ACC112 (cell line): ENCODE measurements around the gene GPR31.

Experiments
- H2AFZ ChIP-seq: fragments of 200-600 bp; sonication (generic); one replicate; pipeline ENCODE4 v1.6.0; 2017; ENCODE audit warnings: antibody characterized with exemption, low read length; ENCODE audit not compliant: unreplicated experiment
- H3K27ac ChIP-seq: fragments of 200-600 bp; sonication (generic); 2 replicates; pipeline ENCODE4 v1.5.1; 2014; ENCODE audit warnings: low read depth, mild to moderate bottlenecking, antibody characterized with exemption, low read length, moderate library complexity
- H3K27me3 ChIP-seq: fragments of 200-600 bp; sonication (generic); 2 replicates; pipeline ENCODE4 v1.6.1; 2014; ENCODE audit warnings: mild to moderate bottlenecking, antibody characterized with exemption, low read length, moderate library complexity, mixed read lengths; ENCODE audit not compliant: insufficient read depth
- H3K36me3 ChIP-seq: fragments of 200-600 bp; sonication (generic); 2 replicates; pipeline ENCODE4 v1.6.1; 2016; ENCODE audit warnings: mild to moderate bottlenecking, antibody characterized with exemption, low read length, moderate library complexity, mixed read lengths; ENCODE audit not compliant: insufficient read depth
- H3K4me1 ChIP-seq: fragments of 200-600 bp; sonication (generic); one replicate; pipeline ENCODE4 v1.6.1; 2016; ENCODE audit warnings: low read length, mixed read lengths; ENCODE audit not compliant: insufficient read depth, unreplicated experiment, control insufficient read depth
- H3K4me3 ChIP-seq: fragments of 200-600 bp; sonication (generic); 2 replicates; pipeline ENCODE4 v1.5.1; 2014; ENCODE audit warnings: mild to moderate bottlenecking, low read depth, low read length
- H3K79me2 ChIP-seq: fragments of 200-600 bp; sonication (generic); one replicate; pipeline ENCODE4 v1.6.0; 2016; ENCODE audit warnings: low read length; ENCODE audit not compliant: control insufficient read depth, unreplicated experiment, insufficient read depth

The GPR31 gene

GRCh38 chr6:167106406-167106805 lies 51.4 kb downstream of the GPR31 start:
- H3K27me3 ChIP-seq, result no peaks in the 10 kb centered on the region

More at GRCh38 chr6:167106406-167106805, 51.4 kb downstream of the GPR31 start:
- Histone ChIP-seq H3K4me1 (no peaks in the 10 kb centered on the region), H3K4me3 (no peak overlapping the region), H2AFZ (no peak overlapping the region), H3K27ac (no peak overlapping the region), H3K79me2 (no peaks in the 10 kb centered on the region), H3K36me3 (no peaks in the 10 kb centered on the region)
